Amniotic stem cell (primary cell): Measurements from ENCODE around the gene FAM3A.
"Not testable (repeated sequence)": the region's sequence is repeated elsewhere in the genome, so short reads cannot be mapped to it uniquely, and the experiment has no call there.

Experiments used
- DNase-seq: peaks from one replicate; lab custom pipeline; 2025; lab: John Stamatoyannopoulos, UW

Gene FAM3A

GRCh38 chrX:154515966-154516655, at the start of gene FAM3A:
Gene FAM3A (minus strand): TSS chrX:154516232. CDS start chrX:154515772, 460 bp downstream.
- DNase-seq, result peak; percentile 58

GRCh38 chrX:154562295-154562694, 46.3 kb upstream of the FAM3A start:
- not testable (repeated sequence) for DNase-seq

- not testable (repeated sequence) for DNase-seq
Measured at GRCh38 chrX:154560326-154560725, 44.3 kb upstream of the FAM3A start.

GRCh38 chrX:154558896-154559295, 42.9 kb upstream of the FAM3A start:
- DNase-seq, result not testable (repeated sequence)

DNA sequence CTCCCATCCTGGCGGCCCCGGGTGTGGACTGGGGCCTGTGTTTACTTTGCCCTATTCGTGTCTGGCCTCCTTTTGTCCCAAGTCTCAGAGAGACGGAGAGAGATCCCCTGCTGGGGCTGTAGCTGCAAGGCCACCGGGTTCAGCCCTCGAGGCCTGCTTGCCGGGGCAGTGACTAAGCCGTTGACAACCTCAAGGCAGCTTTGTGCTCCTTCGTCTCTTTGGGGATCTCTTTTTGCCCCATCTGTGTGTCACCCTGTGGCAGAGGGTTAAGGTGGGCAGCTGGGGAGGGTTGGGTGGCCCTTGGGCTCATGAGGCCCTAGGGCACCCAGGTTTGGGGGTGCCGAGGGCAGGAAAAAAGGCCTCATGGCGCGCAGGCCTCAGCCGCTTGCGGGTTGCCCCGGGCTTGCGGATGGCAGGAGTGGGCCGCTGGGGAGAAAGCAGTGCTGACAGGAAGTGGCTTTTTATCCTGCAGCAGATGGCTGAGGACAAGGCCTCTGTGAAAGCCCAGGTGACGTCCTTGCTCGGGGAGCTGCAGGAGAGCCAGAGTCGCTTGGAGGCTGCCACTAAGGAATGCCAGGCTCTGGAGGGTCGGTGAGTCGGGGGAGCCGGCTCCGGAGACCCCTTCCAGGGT, 42.1 kb upstream of the FAM3A start:
- DNase-seq, result not testable (repeated sequence)

GRCh38 chrX:154552112-154552806, 36.2 kb upstream of the FAM3A start:
- DNase-seq, result not testable (repeated sequence)

- DNase-seq, result no peak
Measured at GRCh38 chrX:154549766-154550165, 33.7 kb upstream of the FAM3A start.

DNA sequence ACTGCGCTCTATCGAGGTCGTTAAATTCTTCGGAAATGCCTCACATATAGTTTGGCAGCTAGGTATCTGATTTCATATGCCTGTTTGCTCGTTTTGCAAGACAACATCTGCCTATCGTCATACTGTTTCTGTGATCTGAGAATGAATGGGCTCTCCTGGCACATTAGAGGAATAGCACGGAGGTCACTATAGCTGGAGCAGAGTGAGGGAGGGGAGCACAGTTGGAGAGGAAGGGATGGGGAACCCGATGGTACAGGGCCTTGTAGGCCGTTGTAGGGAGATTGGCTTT, 31.9 kb upstream of the FAM3A start:
- peak; percentile 3 for DNase-seq

- DNase-seq, result peak; percentile 89
Measured at GRCh38 chrX:154547245-154548027, 31.4 kb upstream of the FAM3A start, which contains the start of gene IKBKG. Gene IKBKG (plus strand): TSS chrX:154547620. CDS start chrX:154552003, 4,383 bp downstream.

DNA sequence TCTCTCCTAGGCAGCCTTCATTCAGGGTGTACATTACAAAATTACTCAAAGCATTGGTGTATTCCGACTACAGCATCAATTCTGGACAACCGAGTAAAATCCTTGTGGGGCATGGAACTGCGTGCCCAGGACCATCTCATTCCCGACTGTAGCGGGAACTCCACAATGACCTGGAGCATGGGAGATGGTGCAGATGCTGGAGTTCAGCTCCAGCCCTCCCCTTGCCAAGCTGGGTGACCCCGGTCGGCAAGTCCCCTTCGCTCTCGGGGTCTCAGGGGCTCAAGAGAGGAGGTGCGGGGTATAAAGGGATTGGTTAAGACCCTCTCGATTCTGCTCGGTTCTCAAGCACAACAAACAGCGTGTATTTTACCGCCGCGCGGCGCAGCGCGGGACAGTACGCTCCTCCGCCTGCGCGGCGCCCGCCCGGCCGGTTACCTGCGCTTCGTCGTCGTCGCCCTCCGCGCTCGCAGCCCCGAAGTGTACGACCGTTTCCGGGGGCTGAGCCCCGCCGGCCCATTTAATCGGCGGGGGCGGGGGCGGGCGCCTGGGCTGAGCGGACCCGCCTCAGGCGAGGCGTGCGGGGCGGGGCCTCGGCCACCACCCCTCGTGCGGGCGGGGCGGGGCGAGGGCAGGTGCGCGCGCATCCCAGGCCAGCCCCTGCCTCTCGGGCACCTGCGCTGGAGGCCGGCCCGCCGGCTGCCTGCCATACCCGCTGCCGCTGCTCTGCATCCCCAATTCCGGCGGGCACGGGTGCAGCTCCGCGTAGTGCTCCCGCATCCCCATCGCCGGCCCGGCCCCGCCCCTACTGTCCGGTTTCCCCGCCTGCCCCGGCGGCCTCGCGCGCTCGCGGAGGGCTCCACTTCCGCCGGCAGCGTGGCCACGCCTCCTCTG, 30.6 kb upstream of the FAM3A start, which contains the start of gene G6PD:
G6PD (minus strand) TSS at position 493 of the 891 bp plus-strand sequence. CDS start 691 bp downstream, outside the sequence.
- DNase-seq, result peak; percentile 12

DNA sequence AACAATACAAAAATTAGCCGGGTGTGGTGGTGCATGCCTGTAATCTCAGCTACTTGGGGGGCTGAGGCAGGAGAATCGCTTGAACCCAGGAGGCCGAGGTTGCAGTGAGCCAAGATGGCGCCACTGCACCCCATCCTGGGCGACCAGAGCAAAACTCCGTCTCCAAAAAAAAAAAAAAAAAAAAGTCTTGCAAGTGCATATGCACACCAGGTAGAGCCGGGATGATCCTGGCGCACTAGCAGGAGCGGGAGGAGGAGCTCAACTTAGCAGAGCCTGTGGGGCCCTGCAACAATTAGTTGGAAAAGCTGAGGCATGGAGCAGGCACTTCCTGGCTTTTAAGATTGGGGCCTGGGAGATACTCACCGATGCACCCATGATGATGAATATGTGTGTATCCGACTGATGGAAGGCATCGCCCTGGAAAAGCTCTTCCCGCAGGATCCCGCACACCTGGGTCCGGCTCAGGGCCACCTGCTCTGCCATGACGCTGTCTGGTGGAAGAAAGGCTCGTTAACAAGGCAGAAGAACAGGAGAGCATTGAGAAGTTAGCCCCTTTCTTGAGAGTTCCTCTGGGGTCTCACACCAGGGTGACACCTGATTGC, 29.7 kb upstream of the FAM3A start:
- no peak for DNase-seq

DNA sequence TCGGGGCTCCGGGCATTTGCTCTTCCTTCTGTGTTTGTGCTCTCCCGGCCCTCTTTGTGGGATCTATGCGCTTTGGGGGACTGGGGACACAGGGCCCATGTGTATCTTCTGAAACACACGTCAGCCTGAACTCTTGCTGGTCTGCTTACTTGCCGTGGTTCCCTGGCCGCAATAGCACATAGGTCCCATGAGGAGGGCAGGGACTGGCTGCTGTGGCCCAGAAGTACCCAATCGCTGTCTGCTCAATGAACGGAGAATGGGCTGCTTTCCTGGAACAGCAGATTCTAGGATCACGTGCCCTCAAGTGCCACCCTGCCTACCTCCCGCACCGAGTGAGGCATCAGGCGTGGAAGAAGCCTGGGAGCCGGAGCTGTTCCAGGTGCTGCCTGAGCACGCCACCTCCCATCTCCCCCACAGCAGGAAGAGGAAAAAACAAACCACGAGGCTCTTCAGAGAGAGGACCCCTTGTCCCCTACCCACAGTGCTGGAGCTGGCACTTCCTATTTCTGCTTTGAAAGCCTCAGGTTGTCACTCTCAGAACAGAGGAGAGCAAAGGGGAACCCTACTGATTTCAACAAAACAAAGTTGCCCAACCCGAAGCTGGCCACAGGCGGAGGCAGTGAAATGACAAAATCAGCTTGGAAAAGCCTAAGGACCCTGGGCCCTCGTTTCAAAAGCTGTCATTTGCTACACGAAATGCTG, 26.8 kb upstream of the FAM3A start:
- DNase-seq, result no peak

DNA sequence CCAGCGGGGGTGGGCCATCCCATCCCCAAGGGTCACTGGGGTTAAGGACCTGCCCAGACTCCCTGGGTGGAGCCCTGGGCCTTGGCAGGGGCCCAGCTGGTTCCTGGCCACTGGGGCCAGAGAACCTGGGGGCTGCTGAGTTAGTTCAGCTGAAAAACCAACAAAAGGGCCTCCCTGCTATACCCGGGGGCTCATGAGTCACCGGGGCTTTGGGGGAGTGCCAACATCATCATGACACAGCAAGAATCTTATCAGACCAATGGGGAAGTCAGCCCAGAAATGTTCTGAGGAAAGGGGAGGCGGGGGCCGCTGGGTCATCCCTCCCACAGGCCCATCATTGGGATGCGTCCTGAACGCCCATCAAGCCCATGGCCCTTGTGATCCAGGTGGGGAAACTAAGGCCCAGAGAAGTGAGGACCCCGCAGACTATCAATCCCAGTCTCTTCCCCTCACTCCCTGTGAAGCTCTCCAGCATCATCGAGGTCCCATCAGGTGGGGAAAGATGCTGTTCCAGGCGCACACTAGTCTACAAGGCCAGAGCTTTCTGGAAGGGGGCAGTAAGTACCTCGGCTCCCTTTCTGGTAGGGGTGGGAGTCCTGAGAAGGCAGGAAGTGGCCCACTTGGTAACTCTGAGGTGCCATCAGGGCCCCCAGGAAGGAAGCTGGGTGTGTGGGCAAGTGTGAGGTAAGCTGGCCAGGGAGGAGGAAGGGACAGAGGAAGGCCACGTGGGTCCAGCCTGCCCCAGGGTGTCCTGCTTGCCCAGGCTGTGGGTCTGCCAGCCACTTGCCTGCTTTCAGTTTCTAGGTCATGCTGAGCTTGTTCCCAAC, 26.1 kb upstream of the FAM3A start:
- DNase-seq, result peak; percentile 71

DNA sequence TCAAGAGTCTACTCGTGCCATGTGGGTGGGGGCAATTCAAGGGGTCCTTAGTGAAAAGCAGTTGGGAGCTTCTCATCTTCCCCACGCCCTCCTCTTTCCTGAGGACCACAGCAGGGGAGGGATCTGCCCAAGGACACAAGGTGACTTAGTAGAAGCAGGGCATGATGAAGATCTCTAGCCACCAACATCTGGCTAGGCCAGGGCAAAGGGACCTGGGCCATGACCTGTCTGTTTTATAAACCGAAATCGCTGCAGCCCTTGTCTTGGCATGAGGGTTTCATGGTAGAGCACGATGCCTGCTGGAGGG, 25.5 kb upstream of the FAM3A start:
- DNase-seq, result no peak

- no peak for DNase-seq
Measured at GRCh38 chrX:154540897-154541535, 25.0 kb upstream of the FAM3A start.

DNA sequence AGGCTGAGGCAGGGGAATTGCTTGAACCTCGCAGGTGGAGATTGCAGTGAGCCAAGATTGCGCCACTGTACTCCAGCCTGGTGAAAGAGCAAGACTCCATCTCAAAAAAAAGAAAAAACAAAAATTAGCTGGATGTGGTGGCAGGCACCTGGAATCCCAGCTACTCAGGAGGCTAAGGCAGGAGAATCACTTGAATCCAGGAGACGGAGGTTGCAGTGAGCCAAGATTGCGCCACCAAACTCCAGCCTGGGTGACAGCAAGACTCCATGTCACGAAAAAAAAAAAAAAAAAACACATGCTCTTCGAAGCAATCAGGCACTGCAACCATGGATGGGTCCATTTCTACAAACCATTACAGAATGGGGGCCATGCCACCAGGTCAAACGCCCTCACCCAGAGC, 24.3 kb upstream of the FAM3A start:
- not testable (repeated sequence) for DNase-seq

DNA sequence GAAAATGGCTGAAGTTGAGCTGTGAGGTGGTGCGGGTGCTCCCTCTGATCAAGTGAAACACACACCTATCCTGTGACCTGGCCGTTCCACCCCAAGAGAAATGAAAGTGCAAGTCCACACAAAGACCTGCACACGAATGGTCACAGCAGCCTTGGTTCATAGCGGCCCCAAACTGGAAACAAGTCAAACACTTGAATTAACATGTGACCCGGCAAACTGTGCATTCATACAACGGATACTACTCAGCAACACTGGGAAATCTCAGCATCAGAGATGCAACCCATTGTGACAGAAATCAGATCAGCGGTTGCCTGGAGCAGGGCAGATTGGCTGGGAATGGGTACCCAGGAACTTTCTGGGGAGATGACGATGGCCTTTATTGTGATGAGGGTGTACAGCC, 23.0 kb upstream of the FAM3A start:
- no peak for DNase-seq

DNA sequence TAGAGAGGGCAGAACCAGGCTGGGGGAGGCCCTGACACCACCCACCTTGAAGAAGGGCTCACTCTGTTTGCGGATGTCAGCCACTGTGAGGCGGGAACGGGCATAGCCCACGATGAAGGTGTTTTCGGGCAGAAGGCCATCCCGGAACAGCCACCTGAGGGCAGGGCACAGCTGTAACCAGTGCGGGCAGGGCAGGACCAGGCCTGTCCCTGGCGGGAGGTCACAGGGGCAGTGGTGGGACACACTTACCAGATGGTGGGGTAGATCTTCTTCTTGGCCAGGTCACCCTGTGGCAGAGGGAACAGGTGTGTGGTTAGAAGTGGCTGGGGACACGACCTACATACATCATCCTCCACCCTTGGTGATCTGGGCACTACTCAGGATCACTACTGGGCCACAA, 19.9 kb upstream of the FAM3A start:
- DNase-seq, result no peak
